OCI-LY3 (cell line): Measurements from ENCODE around the gene SCLY.

Experiments used
- CTCF ChIP-seq: fragments of 200-600, 300-600 bp; sonication (generic); IDR thresholded peaks from 2 replicates; pipeline ENCODE4 v1.5.1; 2014; ENCODE audit warnings: antibody characterized with exemption, low read length, low read depth
- EZH2phosphoT487 ChIP-seq: fragments of 200-600 bp; shearing (Covaris generic); IDR thresholded peaks from 2 replicates; pipeline ENCODE4 v1.6.1; 2018; ENCODE audit warnings: antibody characterized with exemption, mixed run types, low read depth

- TF ChIP-seq CTCF = no peak
- TF ChIP-seq EZH2phosphoT487 = no peak
Measured at GRCh38 chr2:238134393-238134785, 73.6 kb downstream of the SCLY start.
